GM21717 (cell line): ENCODE measurements around the gene IGFBP4.

Experiments
- ATAC-seq: cut with Tn5 transposase; IDR thresholded peaks from one replicate; pipeline ENCODE4 v1.9.1; 2021; ENCODE audit warnings: mild to moderate bottlenecking, moderate library complexity; ENCODE audit not compliant: unreplicated experiment

Gene IGFBP4

DNA sequence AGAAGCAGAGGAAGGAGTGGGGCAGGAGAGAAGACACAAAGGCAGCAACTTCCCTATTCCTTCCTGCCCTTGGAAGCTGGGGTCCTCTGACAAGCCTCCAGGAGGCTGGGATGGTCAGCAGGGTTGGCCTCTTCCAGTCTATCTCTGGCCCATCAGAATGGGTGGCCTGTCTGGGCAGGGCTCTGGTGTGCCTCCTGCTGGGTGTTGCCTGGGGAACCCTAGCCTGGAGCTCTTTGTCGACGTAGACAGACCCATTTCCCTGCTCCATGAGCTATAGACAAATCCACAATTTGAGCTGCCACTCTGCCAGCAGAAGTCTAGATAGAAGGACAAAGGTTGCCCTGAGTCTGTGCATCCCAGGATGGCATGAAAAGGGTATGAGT, 11.4 kb downstream of the IGFBP4 start:
- ATAC-seq: no peak

DNA sequence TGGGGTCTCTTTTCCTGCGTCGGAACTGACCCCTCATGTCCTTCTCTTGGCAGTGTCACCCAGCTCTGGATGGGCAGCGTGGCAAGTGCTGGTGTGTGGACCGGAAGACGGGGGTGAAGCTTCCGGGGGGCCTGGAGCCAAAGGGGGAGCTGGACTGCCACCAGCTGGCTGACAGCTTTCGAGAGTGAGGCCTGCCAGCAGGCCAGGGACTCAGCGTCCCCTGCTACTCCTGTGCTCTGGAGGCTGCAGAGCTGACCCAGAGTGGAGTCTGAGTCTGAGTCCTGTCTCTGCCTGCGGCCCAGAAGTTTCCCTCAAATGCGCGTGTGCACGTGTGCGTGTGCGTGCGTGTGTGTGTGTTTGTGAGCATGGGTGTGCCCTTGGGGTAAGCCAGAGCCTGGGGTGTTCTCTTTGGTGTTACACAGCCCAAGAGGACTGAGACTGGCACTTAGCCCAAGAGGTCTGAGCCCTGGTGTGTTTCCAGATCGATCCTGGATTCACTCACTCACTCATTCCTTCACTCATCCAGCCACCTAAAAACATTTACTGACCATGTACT, 13.2 kb downstream of the IGFBP4 start:
- ATAC-seq: no peak

DNA sequence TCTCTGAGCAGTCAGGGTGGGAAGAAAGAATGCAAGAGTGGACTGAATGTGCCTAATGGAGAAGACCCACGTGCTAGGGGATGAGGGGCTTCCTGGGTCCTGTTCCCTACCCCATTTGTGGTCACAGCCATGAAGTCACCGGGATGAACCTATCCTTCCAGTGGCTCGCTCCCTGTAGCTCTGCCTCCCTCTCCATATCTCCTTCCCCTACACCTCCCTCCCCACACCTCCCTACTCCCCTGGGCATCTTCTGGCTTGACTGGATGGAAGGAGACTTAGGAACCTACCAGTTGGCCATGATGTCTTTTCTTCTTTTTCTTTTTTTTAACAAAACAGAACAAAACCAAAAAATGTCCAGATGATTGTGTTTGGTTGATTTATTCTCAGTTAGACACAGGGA, 14.1 kb downstream of the IGFBP4 start:
- no peak for ATAC-seq

GRCh38 chr17:40457964-40458791, 14.9 kb downstream of the IGFBP4 start:
- ATAC-seq: no peak

DNA sequence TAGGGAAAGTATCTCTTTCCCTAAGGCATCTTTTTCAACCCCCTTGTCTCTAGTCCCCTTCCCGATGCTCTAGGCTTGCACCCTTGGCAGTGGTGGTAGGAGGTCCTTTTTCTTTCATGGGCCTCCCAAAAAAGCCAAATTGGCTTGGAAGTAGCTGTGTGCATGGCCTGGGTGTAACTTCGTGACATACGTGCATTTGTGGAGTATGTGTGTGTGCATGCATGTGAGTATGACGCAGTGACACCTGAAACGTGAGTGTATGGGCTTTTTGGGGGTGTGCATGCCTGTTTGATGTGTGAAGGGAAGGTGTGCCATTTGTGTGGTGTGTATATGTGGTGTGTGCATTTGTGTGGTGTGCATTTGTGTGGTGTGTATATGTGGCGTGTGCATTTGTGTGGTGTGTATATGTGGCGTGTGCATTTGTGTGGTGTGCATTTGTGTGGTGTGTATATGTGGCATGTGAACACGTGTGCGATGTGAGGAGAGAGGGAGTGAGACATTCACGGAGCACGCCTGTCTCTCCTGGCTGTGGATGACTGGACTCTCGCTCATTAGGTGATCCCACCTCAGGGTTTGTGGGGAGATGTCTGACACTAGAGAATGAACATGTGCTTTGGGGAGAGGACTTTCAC, 15.7 kb downstream of the IGFBP4 start:
- no peak for ATAC-seq

- no peak for ATAC-seq
Measured at GRCh38 chr17:40459636-40460603, 16.7 kb downstream of the IGFBP4 start.

DNA sequence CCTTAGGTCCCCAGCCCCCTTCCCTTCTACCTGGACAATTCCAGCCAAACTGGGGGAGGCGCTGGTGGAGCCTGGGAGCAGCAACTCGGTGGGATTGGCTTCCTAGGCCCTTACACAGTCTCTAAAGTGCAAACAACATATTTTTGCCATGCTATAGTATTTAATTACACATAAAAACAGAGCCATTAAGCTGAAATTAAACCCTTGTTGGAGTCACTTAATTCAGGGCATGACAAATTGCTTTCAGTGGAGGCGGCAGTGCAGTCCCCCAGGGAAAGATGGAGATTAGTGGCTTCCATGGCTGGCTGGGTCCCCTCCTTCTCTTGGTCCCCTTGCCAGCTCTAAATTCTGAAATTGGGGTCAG, 17.3 kb downstream of the IGFBP4 start:
- ATAC-seq: no peak

DNA sequence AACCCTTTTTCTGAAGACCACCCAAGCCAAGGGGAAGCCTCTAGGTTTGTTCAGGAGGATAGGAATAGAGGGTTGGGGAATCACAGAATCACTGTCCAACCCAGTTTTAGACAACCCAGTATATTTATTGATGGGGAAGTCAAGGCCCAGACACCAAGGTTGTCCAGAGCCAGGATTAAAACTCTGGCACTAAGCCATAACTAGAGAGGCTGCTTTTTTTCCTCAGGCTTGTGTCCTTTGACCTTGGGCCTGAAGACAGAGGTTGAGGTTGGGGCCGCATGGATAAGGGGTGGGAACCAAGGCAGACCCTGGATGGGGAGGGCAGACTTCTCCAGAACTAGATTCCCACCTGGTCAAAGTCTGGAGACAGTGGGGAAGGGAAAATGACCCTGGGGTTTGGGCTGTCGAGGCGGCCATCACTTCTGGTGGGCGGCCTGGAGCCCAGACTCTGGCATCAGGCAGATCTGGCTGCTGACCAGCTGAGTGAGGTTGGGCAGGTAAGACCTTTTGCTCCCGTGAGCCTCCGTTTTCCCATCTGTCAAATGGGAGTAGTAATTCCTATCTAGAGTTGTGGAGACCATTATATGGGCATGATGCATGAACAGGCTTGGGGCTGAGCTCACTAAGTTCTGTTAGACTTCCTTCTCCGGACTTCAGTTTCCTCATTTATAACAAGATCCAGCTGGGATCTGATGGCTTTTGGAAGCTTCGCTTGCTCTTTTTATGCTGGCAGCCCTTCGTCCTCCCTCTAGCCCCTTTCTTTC, 17.9 kb downstream of the IGFBP4 start:
- ATAC-seq: no peak

DNA sequence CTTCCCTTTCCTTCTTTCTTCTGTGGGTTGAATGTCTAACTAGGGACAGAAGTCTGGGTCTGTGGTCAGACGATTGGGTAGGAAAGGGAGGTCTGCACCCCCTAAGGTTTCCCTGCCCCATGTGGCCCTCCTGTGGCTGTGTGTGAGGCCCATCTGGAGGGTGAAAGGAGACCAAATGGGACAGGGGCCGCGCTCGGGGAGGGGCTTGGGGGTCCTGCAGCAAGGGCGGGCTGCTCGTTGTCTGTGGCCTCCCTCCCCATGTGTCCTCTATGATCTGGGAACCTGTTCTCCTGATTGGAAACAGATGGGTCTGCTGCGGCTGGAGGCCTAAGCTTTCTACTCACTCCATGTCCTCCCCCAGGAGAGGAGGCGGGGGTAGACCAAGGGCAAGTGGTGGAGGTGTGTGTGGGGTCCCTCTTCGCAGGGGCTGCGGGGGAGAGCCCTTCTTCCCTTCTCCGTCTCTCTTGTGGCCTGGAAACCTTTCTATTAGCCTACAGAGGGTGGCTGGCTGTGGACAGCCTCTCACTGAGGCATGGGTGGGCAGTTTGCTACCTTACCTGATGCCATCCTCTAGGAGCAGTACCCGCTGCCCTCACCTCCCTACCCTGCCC, 18.6 kb downstream of the IGFBP4 start:
- no peak for ATAC-seq

DNA sequence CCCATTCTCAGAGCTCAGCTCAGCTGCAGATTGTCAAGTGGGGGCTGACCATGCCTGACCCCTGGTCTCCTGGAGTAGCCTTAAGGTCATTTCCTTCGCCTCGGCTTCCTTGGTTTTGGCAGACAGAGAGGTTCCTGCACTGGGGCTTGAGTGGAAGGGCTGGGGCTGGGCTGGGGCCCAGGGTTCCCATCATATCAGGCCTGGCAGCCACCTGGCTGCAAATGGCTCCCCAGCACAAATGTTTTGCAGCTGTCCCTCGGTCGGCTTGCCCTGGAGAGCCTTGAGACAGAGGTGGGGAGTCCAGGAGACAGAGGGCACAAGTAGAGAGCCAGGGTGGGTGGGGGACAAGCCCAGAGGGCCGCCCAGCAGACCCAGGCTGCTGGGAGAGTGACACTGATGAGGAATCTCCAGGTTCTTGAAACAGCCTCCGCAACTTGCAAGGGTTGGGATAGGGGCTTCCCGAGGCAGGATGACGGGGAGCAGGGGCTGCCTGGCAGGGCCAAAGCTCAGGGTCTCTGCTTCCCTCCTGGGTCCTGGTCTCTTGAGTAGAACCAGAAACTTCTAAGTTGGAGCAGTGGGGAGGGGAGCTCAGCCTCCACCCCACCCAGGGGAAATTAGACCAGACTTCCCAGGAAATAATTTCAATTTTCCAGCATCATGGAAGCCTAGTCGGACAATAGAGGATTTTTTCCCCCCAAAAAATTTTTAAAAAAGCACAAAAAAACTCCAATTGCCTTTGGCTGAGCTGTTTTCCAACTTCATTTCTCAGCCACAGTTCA, 19.3 kb downstream of the IGFBP4 start:
- no peak for ATAC-seq

DNA sequence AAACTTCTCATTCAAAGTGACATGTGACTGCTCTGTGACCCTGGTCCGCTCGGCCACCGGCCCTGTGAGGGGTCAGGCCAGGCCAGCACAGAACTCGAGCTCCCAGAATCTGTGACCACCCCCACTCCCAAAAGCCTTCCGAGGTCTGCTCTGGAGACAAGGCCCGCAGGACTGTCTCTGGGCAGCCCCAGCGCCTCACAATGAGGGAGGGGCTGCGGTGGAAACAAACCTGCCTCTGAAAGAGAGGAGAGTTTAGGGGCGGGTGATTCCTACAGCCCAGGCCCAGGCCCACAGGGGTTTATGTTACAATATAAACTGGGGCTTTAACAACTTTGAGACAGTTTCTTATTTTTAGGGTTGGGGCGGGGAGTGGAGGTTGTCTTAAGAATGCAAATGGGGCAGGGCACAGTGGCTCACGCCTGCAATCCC, 19.9 kb downstream of the IGFBP4 start:
- ATAC-seq: no peak

GRCh38 chr17:40464392-40464855, 21.2 kb downstream of the IGFBP4 start:
- no peak for ATAC-seq

DNA sequence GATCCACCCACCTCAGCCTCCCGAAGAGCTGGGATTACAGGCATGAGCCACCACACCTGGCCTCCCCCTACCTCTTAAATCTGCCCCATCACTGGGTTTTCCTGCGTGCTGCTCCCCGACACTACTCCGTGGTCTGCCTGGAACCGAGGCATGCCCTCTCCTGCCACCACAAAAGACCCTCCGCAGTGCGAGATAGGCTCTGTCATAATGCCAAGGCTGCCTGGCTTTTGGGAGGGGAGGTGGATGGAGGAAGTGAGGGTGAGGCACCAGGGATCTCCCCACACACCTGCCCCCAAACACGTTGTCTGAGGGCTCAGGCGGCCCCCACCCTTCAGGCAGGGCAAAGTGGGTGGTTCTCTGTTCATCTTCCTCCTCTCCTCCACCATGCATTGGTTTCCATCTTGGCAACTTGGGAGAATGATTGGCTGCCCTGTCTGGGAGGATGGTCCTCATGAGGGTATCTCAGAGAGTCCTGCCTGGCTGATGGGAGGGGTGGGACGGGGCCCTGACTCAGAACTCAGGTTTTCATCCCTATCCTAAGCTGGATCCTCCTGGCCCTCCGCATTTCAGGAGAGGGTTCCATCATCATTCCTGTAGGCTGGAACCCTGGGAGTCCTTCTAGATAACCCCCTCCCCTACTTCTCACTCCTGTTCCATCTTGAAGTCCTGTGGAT, 23.2 kb downstream of the IGFBP4 start:
- ATAC-seq: no peak

GRCh38 chr17:40467281-40467867, 24.1 kb downstream of the IGFBP4 start:
- no peak for ATAC-seq

DNA sequence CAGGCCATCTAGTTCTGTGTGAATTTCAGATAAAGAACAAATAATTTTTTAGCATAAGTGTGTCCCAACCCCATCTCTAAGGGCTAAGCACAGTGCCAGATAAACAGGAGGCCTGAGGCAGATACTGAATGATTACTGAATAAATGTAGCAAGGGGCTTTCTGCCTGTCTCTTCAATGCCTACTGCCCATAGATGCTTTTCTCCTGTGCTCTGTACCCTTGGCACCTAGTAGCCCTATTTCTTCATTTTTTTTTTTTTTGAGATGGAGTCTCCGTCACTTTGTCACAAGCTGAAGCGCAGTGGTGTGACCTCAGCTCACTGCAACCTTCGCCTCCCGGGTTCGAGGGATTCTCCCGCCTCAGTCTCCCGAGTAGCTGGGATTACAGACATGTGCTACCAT, 25.3 kb downstream of the IGFBP4 start:
- ATAC-seq: no peak

- no peak for ATAC-seq
Measured at GRCh38 chr17:40469805-40470675, 26.8 kb downstream of the IGFBP4 start.
